ENCODE measurements around the gene KCNAB2.
A peak's percentile ranks its signal among the peaks of the same experiment; 100 is the strongest.

KCNAB2 gene

DNA sequence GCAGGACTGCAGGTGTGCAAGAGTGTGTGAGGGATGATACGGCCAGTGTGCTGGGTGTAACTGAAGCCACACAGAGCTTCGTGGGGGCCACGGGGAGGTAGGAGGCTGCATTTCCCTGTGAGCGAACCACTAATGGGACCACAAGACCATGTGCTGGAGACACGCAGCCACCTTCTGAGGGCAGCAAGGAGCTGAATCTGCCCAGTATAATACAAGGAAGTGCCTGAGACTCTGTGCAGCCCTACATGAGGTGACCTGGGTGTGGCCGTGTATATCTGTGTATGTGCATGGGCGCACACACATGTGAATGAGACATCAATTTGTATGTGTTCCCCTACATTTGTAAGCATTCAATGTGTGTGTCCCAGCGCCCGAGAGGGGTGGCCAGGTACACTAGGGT lies 83.6 kb downstream of the KCNAB2 start:
- ATAC-seq (no peak), DNase-seq (no peak)

DNA sequence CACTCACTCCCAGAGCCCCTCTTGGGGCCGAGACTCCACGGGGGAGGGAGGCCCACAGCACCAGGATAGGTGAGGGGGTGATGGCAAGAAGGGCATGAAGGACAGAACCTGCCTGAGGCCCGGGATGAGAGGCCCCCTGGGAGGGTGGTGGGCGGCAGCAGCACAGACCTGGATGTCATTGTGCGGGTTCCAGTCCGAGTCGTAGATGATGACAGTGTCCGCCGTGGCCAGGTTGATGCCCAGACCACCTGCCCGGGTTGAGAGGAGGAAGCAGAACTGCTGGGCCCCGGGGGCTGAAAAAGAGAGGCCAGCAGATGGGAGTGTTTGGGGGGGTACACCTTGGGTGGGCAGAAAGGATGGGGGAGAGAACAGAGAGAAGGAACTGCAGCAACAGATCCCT lies 84.3 kb downstream of the KCNAB2 start:
- no peak for ATAC-seq
- DNase-seq: no peak

- DNase-seq (no peak), ATAC-seq (no peak)
Measured at GRCh38 chr1:6130596-6130995, 84.9 kb downstream of the KCNAB2 start.

GRCh38 chr1:6131561-6131960 lies 85.9 kb downstream of the KCNAB2 start:
- ATAC-seq: no peak
- no peak for DNase-seq

DNA sequence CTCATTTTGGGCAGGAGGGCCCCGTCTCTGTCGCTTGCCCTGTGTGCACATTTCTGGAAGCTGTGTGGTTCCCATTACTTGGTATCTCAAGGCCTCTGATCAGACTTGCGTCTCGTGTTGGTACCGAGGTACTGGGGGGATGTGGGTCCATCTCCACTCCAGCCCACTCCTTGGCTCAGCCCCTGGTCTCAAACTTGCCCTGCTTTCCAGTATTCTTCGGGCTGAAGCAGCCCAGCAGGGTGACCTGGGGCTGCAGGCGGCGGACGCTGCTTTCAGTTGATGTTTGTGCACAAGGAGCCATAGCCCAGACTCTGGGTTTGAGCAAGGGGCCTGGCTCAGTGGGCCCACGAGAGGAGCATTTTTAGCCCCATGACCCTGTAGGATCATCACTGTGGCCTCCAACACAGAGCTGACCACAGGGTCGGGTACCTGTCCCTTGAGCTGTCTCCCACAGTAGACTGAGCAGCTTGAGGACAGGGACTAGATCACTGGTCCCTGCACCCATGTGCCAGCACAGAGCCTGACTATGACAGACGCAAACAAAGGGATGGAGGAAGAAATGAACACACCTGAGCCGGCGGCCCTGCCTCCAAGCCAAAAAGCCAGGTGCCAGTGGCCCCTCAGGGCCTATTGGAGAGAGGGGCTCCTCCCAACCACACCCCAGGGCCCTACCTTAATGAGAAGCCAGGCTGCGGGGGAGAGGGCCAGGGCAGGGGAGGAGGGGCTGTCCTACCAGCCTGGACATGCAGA lies 87.6 kb downstream of the KCNAB2 start:
- ATAC-seq (no peak), DNase-seq (no peak)

GRCh38 chr1:6134206-6134605 lies 88.5 kb downstream of the KCNAB2 start:
- ATAC-seq (no peak), DNase-seq (no peak)

GRCh38 chr1:6134741-6135510 lies 89.2 kb downstream of the KCNAB2 start:
- no peak for ATAC-seq

DNA sequence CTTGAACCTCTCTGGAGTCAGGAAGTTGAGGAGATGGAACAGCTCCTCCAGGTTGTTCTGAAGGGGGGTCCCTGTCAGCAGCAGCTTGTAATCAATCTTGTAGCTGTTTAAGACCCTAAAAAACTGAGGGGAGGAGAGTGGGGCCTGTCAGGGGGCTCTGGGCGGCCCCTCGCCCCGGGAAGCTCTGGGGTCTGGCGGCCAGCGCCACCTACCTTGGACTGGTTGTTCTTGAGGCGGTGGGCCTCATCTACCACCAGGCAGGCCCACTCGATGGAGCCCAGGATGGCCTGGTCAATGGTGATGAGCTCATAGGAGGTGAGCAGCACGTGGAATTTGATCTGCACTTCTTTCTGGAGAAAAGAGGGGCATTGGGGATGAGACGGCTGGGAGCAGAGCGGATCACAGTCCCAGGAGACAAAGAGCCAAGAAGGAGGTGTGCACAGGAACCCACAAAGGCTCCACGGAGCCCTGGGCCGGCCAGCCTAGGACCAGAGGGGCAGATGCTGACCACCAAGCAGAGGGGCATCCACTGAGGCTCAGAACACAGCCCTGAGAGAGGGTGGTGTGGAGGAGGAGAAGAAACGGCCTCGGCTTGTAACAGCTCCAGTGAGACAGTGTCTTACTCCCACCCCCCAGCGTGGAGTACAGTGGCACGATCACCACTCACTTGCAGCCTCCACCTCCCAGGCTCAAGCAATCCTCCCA lies 91.0 kb downstream of the KCNAB2 start:
- ATAC-seq (no peak), DNase-seq (no peak)

More at GRCh38 chr1:6134741-6135510, 89.2 kb downstream of the KCNAB2 start:
- no peak for DNase-seq

GRCh38 chr1:6137758-6138157 lies 92.1 kb downstream of the KCNAB2 start:
- ATAC-seq: no peak
- no peak for DNase-seq

- DNase-seq: no peak
- ATAC-seq: no peak
Measured at GRCh38 chr1:6140413-6140812, 94.7 kb downstream of the KCNAB2 start.

GRCh38 chr1:6141592-6141991 lies 95.9 kb downstream of the KCNAB2 start:
- ATAC-seq (peak; percentile 69), DNase-seq (peak; percentile 40)

DNA sequence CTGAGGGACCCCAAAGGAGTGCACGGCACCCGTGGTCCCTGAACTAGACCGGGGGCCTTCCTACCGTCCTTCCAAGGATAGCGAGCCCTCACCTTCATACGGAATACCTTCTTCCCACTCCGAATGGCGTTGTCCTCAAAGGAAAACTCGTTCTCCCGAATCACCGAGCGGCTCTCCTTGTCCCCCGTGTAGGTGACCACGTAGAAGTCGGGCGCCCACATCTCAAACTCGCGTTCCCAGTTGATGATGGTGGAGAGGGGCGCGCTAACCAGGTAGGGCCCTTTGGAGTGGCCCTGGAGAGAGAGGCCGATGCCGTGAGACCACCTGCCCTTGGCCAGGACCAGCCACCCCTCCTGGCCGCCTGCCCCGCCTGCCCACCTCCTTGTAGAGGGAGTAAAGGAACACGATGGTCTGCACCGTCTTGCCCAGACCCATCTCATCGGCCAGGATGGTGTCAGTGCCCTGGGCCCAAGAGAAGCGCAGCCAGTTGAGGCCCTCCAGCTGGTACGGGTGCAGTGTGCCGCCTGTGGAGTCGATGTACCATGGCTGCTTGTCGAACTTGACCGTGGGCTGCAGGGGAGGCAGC lies 96.4 kb downstream of the KCNAB2 start:
- DNase-seq (no peak), ATAC-seq (no peak)

GRCh38 chr1:6142734-6143133 lies 97.0 kb downstream of the KCNAB2 start:
- DNase-seq (no peak), ATAC-seq (no peak)

DNA sequence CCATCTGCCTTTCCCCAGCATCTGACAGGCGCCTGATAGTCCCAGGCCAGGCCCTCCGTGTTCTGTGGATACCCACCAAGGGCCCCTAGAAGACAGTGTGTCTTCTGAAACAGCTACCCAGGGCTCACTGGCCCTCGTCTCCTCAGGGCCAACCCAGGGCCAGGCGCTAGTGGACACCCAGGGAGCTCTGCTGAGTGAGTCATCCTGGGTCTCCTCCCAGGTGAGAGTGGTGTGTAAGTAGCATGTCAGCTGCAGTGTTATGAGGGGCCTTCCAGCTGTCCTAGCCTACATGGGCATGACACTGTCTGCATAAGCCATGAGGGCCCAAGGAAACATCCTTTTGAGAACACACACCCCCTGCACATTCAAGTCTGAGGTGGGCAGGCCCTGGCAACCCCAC lies 97.7 kb downstream of the KCNAB2 start:
- no peak for ATAC-seq
- no peak for DNase-seq

- DNase-seq (no peak), ATAC-seq (no peak)
Measured at GRCh38 chr1:6144175-6144574, 98.5 kb downstream of the KCNAB2 start.

DNA sequence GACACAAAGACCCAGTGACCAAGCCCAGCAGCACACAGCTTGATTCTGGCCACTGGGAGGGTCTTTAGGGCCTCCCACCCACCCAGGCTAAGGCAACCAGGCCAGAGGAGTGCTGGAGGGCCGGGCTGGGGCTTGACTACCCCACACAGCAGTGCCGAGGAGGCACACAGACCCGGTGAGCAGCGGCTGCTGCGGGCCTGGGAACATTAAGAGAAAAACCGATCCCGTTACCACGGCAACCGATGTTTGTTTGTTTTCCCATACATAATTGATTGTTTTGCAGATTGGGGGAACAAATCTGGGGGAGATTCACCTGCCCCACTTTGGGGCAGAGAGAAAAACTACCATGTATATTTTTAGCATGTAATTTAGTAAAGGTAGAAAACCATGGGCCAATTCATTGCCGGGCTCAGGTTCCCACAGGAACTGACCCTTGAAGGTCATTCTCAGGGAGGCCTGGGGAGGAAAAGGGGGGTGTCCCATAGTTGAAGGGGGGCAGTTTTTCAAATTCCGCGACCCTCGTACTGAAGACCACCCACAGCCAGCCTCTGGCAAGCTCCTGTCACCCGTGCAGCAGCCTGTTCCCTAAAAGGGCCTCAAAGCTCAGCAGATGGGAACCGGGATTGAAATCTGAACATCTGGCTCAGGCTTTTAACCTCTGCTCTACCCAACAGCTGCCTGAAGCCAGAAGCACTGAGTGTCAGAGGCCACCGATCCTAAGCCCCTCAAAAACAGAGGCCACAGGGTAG lies 99.1 kb downstream of the KCNAB2 start:
- DNase-seq (no peak), ATAC-seq (no peak)

- ATAC-seq: no peak
- DNase-seq: no peak
Measured at GRCh38 chr1:6145396-6145750, 99.7 kb downstream of the KCNAB2 start.

GRCh38 chr1:6145864-6146410 lies 100.2 kb downstream of the KCNAB2 start:
- ATAC-seq: no peak
- no peak for DNase-seq

DNA sequence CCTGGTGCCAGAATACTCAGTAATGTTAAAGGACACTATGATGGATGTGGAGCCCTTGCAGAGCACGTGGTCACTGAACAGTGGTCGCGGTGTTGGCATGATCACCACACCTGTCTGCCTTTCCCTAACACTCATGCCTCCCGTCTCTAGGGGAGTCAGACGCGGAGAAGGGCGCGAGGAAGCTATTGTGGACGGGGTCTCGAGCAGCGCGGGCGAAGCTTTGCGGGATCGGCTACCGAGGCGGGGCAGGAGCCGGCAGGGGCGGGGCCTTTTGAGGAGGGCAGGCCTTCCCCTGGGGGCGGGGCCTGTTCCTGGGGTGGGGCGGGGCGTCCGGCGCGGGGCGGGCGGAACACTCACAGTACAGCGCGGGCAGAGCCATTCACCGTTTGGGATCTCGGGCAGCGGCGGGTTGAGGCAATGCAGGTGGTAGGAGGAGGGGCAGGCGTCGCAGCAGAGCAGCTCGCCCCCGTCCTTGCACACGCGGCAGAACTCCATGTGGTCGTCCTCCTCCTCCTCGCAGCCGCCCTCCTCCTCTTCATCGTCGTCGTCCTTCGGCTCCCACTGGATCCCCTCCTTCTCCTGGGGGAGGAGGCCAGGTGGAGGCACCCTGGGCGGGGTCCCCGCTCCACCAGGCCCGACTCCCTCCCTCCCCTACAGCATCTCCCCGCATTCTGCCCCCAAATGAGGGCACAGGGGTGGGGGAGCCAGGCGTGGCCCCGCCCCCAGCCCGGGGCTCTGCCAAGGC lies 103.0 kb downstream of the KCNAB2 start:
- DNase-seq: peak; percentile 79
- ATAC-seq: peak; percentile 76

DNA sequence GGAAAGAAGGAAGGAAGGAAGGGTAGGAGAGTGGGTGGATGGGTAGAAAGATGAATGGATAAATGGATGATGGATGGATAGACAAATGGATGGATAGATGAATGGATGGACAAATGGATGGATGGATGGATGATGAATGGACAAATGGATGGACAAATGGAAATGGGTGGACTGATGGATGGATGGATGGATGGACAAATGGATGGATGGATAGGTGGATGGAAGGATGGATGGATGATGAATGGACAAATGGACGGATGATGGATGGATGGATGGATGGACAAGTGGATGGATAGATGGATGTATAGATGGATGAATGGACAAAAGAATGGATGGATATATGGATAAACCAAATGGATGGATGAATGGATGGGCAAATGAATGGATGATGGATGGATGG lies 103.9 kb downstream of the KCNAB2 start:
- no peak for DNase-seq
- ATAC-seq: no peak

Measured in stimulated activated naive CD8-positive, alpha-beta T cell treated with anti-CD3 and anti-CD28 coated beads, Interleukin-15, Interleukin-2, amounts not matched to agents 100 U/mL and 50 U/mL, for 24 hours (primary cell).